ENCODE results near the gene IL17B. TPM values are rescaled to one million over a fixed set of nuclear protein-coding genes. Genes with fewer than 3 reads are reported as not detected.

Gene IL17B
- total and polyA plus RNA-seq, 2 experiments from 2014 or later, result not detected

DNA sequence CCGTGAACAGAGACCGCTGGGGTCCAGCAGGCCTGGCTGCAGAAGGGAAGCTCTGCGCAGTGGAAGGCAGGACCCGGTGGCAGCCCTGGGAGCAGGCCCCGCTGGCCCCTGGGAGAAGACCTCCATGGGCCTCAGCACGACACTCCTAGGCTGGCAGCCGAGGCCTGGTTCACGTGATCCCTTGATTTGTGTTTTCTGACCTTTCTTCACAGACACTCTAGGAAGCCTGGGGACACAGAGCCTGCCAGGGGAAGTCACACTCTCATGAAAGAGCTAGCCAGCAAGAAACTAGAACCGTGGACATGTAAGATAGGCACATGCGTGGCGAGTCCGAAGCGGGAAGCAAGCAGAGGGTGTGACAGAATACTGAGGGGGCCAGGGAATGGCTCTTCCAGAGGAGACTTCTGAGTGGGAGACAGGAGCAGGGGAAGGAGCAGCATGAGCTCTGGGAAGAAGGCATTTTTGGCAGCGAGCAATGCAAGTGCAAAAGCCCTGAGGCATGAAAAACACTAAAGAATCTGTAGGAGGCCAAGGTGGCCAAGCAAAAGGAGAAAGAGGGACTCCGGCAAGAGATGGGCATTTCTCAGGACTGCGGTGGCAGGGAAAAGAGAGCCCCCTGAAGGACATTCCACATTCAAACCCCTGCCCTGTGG is 26.6 kb upstream of the IL17B start:
- H3K4me3 ChIP-seq, result no peak overlapping the region
- no peaks in the 10 kb centered on the region for H3K36me3 ChIP-seq (ENCODE audit: insufficient read depth)
- H3K9me2 ChIP-seq (ENCODE audit: insufficient read depth), result no peaks in the 10 kb centered on the region
- ATAC-seq, result no peak
- no peak overlapping the region; the same call in 2 of the 3 replicates for H3K4me3 Mint-ChIP-seq
- H4K20me1 ChIP-seq (replicated peaks; ENCODE audit: insufficient read depth), result no peaks in the 10 kb centered on the region
- H3K27me3 Mint-ChIP-seq (ENCODE audit: insufficient read depth, low read depth, poor library complexity), result peaks cover 10% of the 10 kb centered on the region
- no peak overlapping the region for H3K27ac ChIP-seq (ENCODE audit: low read depth)
- peak overlapping the region; percentile 69; the same call in 1 of the 2 replicates for H2AFZ ChIP-seq
- no peak overlapping the region for H3K4me2 ChIP-seq
- no peaks in the 10 kb centered on the region; the same call in 2 of the 3 replicates for H3K36me3 Mint-ChIP-seq (ENCODE audit: low read depth)
- DNase-seq (ENCODE audit: low spot score), result no peak
- H3K27ac Mint-ChIP-seq, result peak overlapping the region; percentile 19; the same call in 1 of the 2 replicates
- H3K27me3 ChIP-seq (ENCODE audit: insufficient read depth), result no peaks in the 10 kb centered on the region
- H3K9me3 Mint-ChIP-seq, result no peaks in the 10 kb centered on the region; the same call in 2 of the 3 replicates
- peaks cover 6% of the 10 kb centered on the region; the same call in 1 of the 2 replicates for H3K4me1 ChIP-seq (ENCODE audit: insufficient read depth)
- H3F3A ChIP-seq (replicated peaks; ENCODE audit: low read depth), result no peaks in the 10 kb centered on the region
- TF ChIP-seq POLR2AphosphoS5 (IDR thresholded peaks at IDR 0.05; ENCODE audit: low read depth) (no peak), ZNF331 (CRISPR knock-in tag; IDR thresholded peaks at IDR 0.05; ENCODE audit: low read depth) (no peak), CREB1 (CRISPR knock-in tag; IDR thresholded peaks at IDR 0.05; ENCODE audit: low read depth) (no peak), REST (IDR thresholded peaks at IDR 0.05; ENCODE audit: unreplicated experiment) (no peak), STAT1 (IDR thresholded peaks at IDR 0.05; ENCODE audit: unreplicated experiment) (no peak), JUNB (IDR thresholded peaks at IDR 0.05; ENCODE audit: unreplicated experiment) (no peak)
- TF ChIP-seq, protein P1, sequence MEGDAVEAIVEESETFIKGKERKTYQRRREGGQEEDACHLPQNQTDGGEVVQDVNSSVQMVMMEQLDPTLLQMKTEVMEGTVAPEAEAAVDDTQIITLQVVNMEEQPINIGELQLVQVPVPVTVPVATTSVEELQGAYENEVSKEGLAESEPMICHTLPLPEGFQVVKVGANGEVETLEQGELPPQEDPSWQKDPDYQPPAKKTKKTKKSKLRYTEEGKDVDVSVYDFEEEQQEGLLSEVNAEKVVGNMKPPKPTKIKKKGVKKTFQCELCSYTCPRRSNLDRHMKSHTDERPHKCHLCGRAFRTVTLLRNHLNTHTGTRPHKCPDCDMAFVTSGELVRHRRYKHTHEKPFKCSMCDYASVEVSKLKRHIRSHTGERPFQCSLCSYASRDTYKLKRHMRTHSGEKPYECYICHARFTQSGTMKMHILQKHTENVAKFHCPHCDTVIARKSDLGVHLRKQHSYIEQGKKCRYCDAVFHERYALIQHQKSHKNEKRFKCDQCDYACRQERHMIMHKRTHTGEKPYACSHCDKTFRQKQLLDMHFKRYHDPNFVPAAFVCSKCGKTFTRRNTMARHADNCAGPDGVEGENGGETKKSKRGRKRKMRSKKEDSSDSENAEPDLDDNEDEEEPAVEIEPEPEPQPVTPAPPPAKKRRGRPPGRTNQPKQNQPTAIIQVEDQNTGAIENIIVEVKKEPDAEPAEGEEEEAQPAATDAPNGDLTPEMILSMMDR (conservative IDR thresholded peaks at IDR 0.05; ENCODE audit: low read depth in 2 of 2), result 0 out of 4 replicates have a peak, but pooled peaks of 1 of the 2 experiments have one; percentile 14
- H3K79me2 ChIP-seq (replicated peaks; ENCODE audit: insufficient read depth), result no peaks in the 10 kb centered on the region
- peaks cover 48% of the 10 kb centered on the region for H3K4me1 Mint-ChIP-seq

DNA sequence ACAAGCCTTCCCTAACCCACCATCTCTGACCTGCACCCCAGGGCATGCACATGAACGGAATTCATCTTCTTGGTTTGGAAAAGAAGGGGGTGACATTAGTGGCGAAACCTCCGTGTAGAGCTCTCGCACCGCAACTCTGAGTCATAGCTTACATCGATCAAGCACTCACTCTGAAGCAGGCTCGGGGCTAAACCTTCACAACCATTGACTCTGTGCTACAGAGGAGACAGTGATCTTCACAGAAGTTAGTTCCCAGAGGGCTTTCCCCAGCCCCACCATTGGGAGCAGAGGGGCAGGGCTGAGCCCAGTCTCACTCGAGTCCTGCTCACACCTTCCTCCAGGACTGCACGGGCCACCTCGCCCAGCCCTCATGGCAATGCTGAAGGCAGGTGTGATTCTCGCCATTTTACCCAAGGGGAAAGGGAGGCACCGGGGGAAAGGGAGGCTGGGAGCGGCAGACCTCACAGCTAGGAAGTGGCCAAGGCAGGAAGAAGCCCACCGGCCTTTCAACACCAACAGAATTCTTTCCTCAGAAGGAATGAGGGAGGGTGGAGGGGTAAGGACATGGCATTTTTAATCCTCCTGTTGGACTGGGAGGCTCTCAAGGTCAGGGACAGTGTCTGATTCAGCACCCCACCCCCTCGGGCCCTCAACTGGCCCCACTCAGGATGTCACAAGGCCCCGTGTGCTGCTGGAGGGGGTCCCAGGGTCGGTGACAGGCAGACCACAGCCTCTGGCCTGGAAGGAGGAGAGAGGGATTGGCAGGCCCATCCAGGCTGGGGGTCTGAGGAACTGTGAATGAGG is 25.9 kb upstream of the IL17B start:
- no peaks in the 10 kb centered on the region for H3K79me2 ChIP-seq (replicated peaks; ENCODE audit: insufficient read depth)
- Mint-ChIP-seq H3K4me1 (peaks cover 47% of the 10 kb centered on the region), H3K4me3 (no peak overlapping the region), H3K27me3 (ENCODE audit: insufficient read depth, low read depth, poor library complexity) (peaks cover 10% of the 10 kb centered on the region), H3K27ac (peak overlapping the region; percentile 75; the same call in 1 of the 2 replicates), H3K36me3 (ENCODE audit: low read depth) (no peaks in the 10 kb centered on the region; the same call in 2 of the 3 replicates), H3K9me3 (no peaks in the 10 kb centered on the region; the same call in 2 of the 3 replicates)
- peak; percentile 22 for ATAC-seq
- H3K4me1 ChIP-seq (ENCODE audit: insufficient read depth), result peaks cover 2% of the 10 kb centered on the region; the same call in 1 of the 2 replicates
- H4K20me1 ChIP-seq (replicated peaks; ENCODE audit: insufficient read depth), result no peaks in the 10 kb centered on the region
- H3K36me3 ChIP-seq (ENCODE audit: insufficient read depth), result no peaks in the 10 kb centered on the region
- H3F3A ChIP-seq (replicated peaks; ENCODE audit: low read depth), result no peaks in the 10 kb centered on the region
- H2AFZ ChIP-seq, result peak overlapping the region; percentile 69
- no peak overlapping the region for H3K4me3 ChIP-seq
- no peak for DNase-seq (ENCODE audit: low spot score)
- H3K4me2 ChIP-seq, result no peak overlapping the region
- no peaks in the 10 kb centered on the region for H3K27me3 ChIP-seq (ENCODE audit: insufficient read depth)
- no peak overlapping the region for H3K27ac ChIP-seq (ENCODE audit: low read depth)
- no peaks in the 10 kb centered on the region for H3K9me2 ChIP-seq (ENCODE audit: insufficient read depth)
- TF ChIP-seq JUNB (IDR thresholded peaks at IDR 0.05; ENCODE audit: unreplicated experiment) (no peak), ZNF114 (CRISPR knock-in tag; IDR thresholded peaks at IDR 0.05) (no peak), NANOG (IDR thresholded peaks at IDR 0.05; ENCODE audit: borderline replicate concordance) (no peak), POLR2AphosphoS5 (IDR thresholded peaks at IDR 0.05; ENCODE audit: low read depth) (no peak), EZH2 (IDR thresholded peaks at IDR 0.05; ENCODE audit: low read depth, unreplicated experiment) (no peak), EZH2phosphoT487 (IDR thresholded peaks at IDR 0.05; ENCODE audit: unreplicated experiment) (no peak)
- TF ChIP-seq, protein P1 (conservative IDR thresholded peaks at IDR 0.05; ENCODE audit: low read depth in 2 of 2), result no peak
- TF ChIP-seq, protein P2, sequence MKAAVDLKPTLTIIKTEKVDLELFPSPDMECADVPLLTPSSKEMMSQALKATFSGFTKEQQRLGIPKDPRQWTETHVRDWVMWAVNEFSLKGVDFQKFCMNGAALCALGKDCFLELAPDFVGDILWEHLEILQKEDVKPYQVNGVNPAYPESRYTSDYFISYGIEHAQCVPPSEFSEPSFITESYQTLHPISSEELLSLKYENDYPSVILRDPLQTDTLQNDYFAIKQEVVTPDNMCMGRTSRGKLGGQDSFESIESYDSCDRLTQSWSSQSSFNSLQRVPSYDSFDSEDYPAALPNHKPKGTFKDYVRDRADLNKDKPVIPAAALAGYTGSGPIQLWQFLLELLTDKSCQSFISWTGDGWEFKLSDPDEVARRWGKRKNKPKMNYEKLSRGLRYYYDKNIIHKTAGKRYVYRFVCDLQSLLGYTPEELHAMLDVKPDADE (IDR thresholded peaks at IDR 0.05), result no peak

All from GM23338 (cell line).